SU-DHL-6 (cell line): ENCODE results near the gene HABP4.

Experiments
- EZH2phosphoT487 ChIP-seq: fragments of 200-600 bp; sonication (generic), shearing (Covaris generic); conservative IDR thresholded peaks from 2 replicates; pipeline ENCODE4 v1.6.1; 2018; ENCODE audit warnings: mild to moderate bottlenecking, antibody characterized with exemption, low read length, moderate library complexity, mixed read lengths
- TF ChIP-seq, protein P1 (sequence below): fragments of 200-600 bp; sonication (generic); IDR thresholded peaks from one replicate; pipeline ENCODE4 v1.5.1; 2017; ENCODE audit warnings: antibody characterized with exemption, mild to moderate bottlenecking, low read length, moderate library complexity; ENCODE audit not compliant: insufficient read depth, poor library complexity, severe bottlenecking

DNA sequence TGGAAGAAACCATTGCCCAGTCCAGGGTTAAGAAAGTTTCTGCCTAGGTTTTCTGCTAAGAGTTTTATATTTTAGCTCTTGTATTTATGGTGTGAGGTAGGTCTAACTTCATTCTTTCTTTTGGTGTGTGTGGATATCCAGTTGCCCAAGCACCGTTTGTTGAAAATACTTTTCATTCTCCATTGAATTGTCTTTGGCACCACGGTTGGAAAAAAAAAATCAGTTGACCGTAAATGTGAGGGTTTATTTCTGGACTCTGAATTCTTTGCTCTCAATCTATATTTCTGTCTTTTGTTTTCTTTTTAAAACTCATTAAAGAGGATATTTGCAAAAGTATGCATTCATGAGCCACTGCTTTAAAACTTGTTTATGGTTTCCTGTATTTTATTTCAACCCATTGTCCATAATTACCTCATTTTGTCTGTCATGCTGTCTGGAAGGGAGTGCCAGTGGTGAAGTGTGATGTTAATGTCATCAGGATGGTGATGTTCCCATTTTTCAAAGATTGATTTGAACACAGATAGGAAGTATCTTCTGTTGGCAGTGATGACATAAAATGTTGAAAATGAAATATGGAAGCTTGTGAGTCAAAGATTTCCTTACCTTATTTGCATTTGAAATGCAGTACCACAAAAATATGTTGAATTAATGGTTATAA is 33.9 kb downstream of the HABP4 start:
- TF ChIP-seq, protein P1, sequence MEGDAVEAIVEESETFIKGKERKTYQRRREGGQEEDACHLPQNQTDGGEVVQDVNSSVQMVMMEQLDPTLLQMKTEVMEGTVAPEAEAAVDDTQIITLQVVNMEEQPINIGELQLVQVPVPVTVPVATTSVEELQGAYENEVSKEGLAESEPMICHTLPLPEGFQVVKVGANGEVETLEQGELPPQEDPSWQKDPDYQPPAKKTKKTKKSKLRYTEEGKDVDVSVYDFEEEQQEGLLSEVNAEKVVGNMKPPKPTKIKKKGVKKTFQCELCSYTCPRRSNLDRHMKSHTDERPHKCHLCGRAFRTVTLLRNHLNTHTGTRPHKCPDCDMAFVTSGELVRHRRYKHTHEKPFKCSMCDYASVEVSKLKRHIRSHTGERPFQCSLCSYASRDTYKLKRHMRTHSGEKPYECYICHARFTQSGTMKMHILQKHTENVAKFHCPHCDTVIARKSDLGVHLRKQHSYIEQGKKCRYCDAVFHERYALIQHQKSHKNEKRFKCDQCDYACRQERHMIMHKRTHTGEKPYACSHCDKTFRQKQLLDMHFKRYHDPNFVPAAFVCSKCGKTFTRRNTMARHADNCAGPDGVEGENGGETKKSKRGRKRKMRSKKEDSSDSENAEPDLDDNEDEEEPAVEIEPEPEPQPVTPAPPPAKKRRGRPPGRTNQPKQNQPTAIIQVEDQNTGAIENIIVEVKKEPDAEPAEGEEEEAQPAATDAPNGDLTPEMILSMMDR: no peak
- TF ChIP-seq EZH2phosphoT487: no peak
